Esophagus mucosa (tissue), 1 donor: ENCODE data around the gene DPYSL3. TPM values are rescaled to one million over a fixed set of nuclear protein-coding genes. Genes with fewer than 3 reads are reported as not detected.
"Not testable (repeated sequence)": the region's sequence is repeated elsewhere in the genome, so short reads cannot be mapped to it uniquely, and the experiment has no call there.

Experiments used
- ATAC-seq: fragments of 200-7000 bp; cut with Tn5 transposase; one replicate; pipeline ENCODE4 v1.9.1; 2020
- total RNA-seq: library from RNA; stranded (reverse); gene quantifications from one replicate; pipeline ENCODE4 v1.2.4, GENCODE V29; 2023
- donor health status: DM: yes; HTN: yes; CAD: no.

Gene DPYSL3
- total RNA-seq = 5.1 TPM

GRCh38 chr5:147509710-147510651, at the start of gene DPYSL3:
DPYSL3 (minus strand) TSS chr5:147510068; CDS start chr5:147509858, 210 bp downstream.
- peak; percentile 81 for ATAC-seq

GRCh38 chr5:147558826-147559225, 49.0 kb upstream of the DPYSL3 start:
- ATAC-seq = peak; percentile 52

- no peak for ATAC-seq
These were observed 48.2 kb upstream of the DPYSL3 start for GRCh38 chr5:147557876-147558745.

DNA sequence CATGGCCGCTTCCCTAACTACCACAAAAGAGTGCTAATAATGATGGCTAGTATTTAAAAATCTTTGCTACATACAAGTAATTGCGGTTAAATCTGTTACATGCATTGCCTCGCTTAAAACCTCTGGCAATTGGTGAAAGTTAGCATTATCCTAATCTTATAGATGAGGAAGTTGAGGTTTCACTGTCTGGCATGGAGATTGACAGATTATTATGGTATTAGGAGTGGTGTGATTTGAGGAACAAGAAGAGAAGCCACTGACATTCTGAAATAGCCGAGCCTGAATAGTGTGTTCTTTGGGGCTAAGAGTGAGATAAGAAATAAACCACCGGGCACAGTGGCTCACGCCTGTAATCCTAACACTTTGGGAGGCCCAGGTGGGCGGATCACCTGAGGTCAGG, 45.3 kb upstream of the DPYSL3 start:
- ATAC-seq = no peak

- ATAC-seq = no peak
These were observed 44.5 kb upstream of the DPYSL3 start for GRCh38 chr5:147554261-147554817.

- not testable (repeated sequence) for ATAC-seq
These were observed 43.9 kb upstream of the DPYSL3 start for GRCh38 chr5:147553817-147554216.

- ATAC-seq = no peak
These were observed 43.0 kb upstream of the DPYSL3 start for GRCh38 chr5:147552897-147553296.

GRCh38 chr5:147551677-147552076, 41.8 kb upstream of the DPYSL3 start:
- no peak for ATAC-seq

DNA sequence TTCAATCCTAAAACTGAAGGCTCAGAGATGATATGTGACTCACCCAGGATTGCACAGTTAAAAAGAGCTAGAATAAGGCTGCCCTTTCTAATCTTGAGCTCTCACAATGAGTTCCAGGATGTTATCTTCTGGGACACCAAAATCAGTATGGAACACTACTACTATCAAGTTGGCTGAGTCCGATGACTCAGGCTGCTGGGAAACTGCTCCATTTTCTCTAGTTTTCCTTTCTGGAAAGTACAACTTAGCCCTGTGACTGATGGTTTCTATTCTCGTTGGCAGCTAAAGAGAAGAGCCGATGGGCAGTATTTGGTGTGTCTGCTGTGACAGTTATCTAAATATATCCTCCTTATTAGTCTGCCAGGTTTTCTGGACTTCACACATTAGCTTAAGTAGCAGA, 37.9 kb upstream of the DPYSL3 start:
- no peak for ATAC-seq

GRCh38 chr5:147544556-147544955, 34.7 kb upstream of the DPYSL3 start:
- ATAC-seq = no peak

DNA sequence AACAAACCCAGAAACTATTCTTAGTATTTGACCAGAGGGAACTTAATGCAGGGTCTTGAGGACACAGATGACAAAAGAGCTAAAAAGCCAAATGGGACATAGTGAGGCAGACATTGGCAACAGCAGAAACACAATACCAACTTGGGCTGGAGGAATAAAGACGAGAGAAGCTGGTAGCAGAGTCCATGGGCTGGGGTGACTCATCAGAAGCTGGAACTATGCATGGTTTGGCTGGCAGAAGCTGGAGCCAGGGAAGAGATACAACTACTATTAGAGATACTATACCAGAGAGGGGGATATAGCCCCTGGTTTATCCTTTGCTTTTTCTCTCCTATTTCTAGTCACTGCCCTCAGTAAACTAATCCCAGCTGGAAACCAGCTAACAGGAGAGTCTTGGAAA, 29.2 kb upstream of the DPYSL3 start:
- no peak for ATAC-seq

- ATAC-seq = no peak
These were observed 28.4 kb upstream of the DPYSL3 start for GRCh38 chr5:147538236-147538635.

- ATAC-seq = no peak
These were observed 24.5 kb upstream of the DPYSL3 start for GRCh38 chr5:147534172-147534951.

GRCh38 chr5:147532156-147532555, 22.3 kb upstream of the DPYSL3 start:
- ATAC-seq = no peak

GRCh38 chr5:147530530-147531389, 20.9 kb upstream of the DPYSL3 start:
- ATAC-seq = peak; percentile 76

DNA sequence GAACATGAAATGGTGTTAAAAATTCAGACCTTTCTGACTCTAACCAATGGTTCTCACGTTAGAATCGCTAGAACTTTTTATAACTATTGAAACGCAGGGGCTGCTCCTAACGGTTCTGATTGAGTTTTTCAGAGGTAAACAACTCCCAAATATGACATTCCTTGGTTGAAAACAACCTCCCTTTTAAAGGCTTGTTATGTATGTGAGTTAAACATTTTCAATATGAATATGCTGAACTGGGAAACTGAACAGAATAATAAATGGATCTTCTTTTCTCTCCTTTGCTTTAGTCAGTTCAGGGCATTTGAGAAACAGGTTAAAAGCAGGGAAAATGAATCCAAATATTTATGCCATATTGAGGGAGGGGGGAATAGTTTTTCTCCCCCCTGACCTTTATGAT, 13.2 kb upstream of the DPYSL3 start:
- ATAC-seq = no peak

DNA sequence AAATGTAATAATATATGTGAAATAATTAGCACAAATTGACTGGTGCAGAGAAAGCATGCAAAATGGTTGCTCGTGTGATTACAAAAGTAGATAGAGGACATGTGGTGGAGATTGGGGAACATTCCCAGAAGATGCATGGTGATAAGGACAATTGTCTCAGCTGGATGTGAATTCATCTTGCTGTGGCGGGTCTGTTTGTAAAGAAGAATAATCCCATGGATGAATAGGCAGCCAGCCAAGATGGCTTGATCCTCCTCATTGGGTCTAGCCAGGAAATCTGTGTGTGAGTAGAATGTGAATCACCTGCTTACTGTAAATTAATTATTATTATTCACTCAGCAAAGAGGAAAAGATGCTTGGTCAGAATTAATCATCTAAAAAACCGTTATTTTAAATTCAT, 12.6 kb upstream of the DPYSL3 start:
- no peak for ATAC-seq

- ATAC-seq = no peak
These were observed 10.6 kb upstream of the DPYSL3 start for GRCh38 chr5:147520450-147520849.

- no peak for ATAC-seq
These were observed 9.5 kb upstream of the DPYSL3 start for GRCh38 chr5:147519380-147519779.

DNA sequence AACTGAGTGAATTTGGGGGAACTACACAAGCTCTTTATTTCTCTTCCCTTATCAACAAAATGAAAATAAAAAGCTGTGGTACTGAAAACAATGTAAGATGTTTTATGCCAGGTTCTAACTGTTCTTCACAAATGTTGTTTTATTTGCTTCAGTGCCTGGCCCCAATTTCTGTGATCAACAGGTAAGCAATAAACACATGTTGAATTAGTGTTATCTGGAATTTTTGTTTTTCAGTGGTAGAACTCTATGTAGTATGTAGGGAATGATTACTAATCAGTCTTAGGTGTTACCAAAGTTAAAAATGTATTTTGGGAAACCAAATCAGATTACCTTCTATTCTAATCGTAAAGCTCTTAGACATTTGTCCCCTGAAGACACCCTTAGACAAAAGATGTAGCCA, 7.5 kb upstream of the DPYSL3 start:
- no peak for ATAC-seq

- ATAC-seq = no peak
These were observed 5.4 kb upstream of the DPYSL3 start for GRCh38 chr5:147515269-147515668.
